Aorta (tissue), 5 donors: Measurements from ENCODE around the gene SIK2. TPM values are rescaled to one million over a fixed set of nuclear protein-coding genes. Genes with fewer than 3 reads are reported as not detected.

ENCODE experiments used
- ATAC-seq: fragments of 200-7000 bp; cut with Tn5 transposase; one replicate; pipeline ENCODE4 v1.9.1; 2022; ENCODE audit warnings: moderate library complexity; ENCODE audit not compliant: low FRiP score
- DNase-seq, 2 donors: peaks; one replicate each; pipeline ENCODE4 v3.0.0-alpha.2; 2020
- H3K27ac ChIP-seq, 2 donors: one replicate each; pipeline ENCODE4 v1.5.1; 2013; ENCODE audit warnings: low read length in 2 of 2, mild to moderate bottlenecking in 2 of 2, moderate library complexity in 2 of 2, control low read depth in 1 of 2, inconsistent platforms in 1 of 2, low read depth in 1 of 2
- H3K27me3 ChIP-seq, 2 donors: one replicate each; pipeline ENCODE4 v1.6.1; 2013; ENCODE audit warnings: control low read depth in 1 of 2, low read length in 1 of 2, mild to moderate bottlenecking in 1 of 2, moderate library complexity in 1 of 2; ENCODE audit not compliant: insufficient read depth in 2 of 2, control insufficient read depth in 1 of 2
- H3K36me3 ChIP-seq, 2 donors: one replicate each; pipeline ENCODE4 v1.6.1; 2013; ENCODE audit warnings: control low read depth in 1 of 2, low read length in 1 of 2, mild to moderate bottlenecking in 1 of 2; ENCODE audit not compliant: insufficient read depth in 2 of 2, control insufficient read depth in 1 of 2
- H3K4me1 ChIP-seq, 2 donors: one replicate each; pipeline ENCODE4 v1.6.1; 2013; ENCODE audit warnings: low read length in 2 of 2, control low read depth in 1 of 2, mild to moderate bottlenecking in 1 of 2, moderate library complexity in 1 of 2; ENCODE audit not compliant: insufficient read depth in 2 of 2, control insufficient read depth in 1 of 2
- H3K4me3 ChIP-seq, 2 donors: one replicate each; pipeline ENCODE4 v1.5.1; 2013; ENCODE audit warnings: low read length in 2 of 2, control low read depth in 1 of 2, mild to moderate bottlenecking in 1 of 2
- H3K9me3 ChIP-seq: one replicate; pipeline ENCODE4 v1.6.1; 2013; ENCODE audit warnings: mild to moderate bottlenecking, low read length; ENCODE audit not compliant: control insufficient read depth
- WGBS, 2 donors: extraction: QIAGEN DNeasy Blood & Tissue Kit; methylation state at CpG; one replicate each; pipeline ENCODE4 v1.1.7; 2013; 5-methylcytosine and 5-hydroxymethylcytosine counted together
- intact Hi-C, 2 donors: fragments of 100-400 bp; cut with DNase I; formaldehyde crosslinking; loops; one replicate each; pipeline versions ENCODE4 v1.14.2 to v1.15.0; 2022
- polyA plus RNA-seq, 2 donors: library from polyadenylated mRNA; stranded (reverse); fragments of 200-250 nt; gene quantifications; one replicate each; pipeline ENCODE4 v1.2.3, GENCODE V29; 2013
- total RNA-seq, 2 donors: library from RNA; stranded (reverse); fragmentation: NEBNext Ultra II Directional; extraction: Animal tissue kit (Norgen Biotek cat#: 25700); gene quantifications; one replicate each; pipeline ENCODE4 v1.2.1, GENCODE V29; 2021
- donor health status: healthy with polysubstance abuse.
- donor health status: Bipolar disorder and iron deficiency.
- donor health status: DM: no; HTN: no; CAD: no.
- donor health status: DM: no; HTN: no; CAD: no.
- donor health status: DM: yes; HTN: yes; CAD: no.

The SIK2 gene
- total and polyA plus RNA-seq, 4 donors, result 3.5 to 21.9 (median 10.8) TPM

GRCh38 chr11:111589886-111590499 lies 12.3 kb upstream of the SIK2 start:
- 53 to 55% methylated on average over 5 of the region's 5 CpGs for WGBS, 2 donors
- Histone ChIP-seq H3K27ac (no peak overlapping the region), H3K4me1 (no peaks in the 10 kb centered on the region), H3K4me3 (no peak overlapping the region), H3K9me3 (no peaks in the 10 kb centered on the region), H3K27me3 (no peaks in the 10 kb centered on the region), H3K36me3 (no peaks in the 10 kb centered on the region)
- no peak for DNase-seq
- intact Hi-C loops, result loop anchor here in 1 of 2 donors (5.0 kb wide), 1 partner anchor 252 kb away; no protein-coding TSS in a partner anchor
- peak; percentile 7 for ATAC-seq

GRCh38 chr11:111591187-111591960 lies 10.9 kb upstream of the SIK2 start:
- no peaks in the 10 kb centered on the region for H3K36me3 ChIP-seq
- no peak for DNase-seq
- no peak overlapping the region for H3K4me3 ChIP-seq
- H3K4me1 ChIP-seq, result no peaks in the 10 kb centered on the region
- ATAC-seq, result no peak
- WGBS, 2 donors, result 75 to 82% methylated on average over 4 of the region's 4 CpGs
- H3K27ac ChIP-seq, result no peak overlapping the region
- intact Hi-C loops, result no loop called here
- no peaks in the 10 kb centered on the region for H3K9me3 ChIP-seq
- H3K27me3 ChIP-seq, result no peaks in the 10 kb centered on the region

DNA sequence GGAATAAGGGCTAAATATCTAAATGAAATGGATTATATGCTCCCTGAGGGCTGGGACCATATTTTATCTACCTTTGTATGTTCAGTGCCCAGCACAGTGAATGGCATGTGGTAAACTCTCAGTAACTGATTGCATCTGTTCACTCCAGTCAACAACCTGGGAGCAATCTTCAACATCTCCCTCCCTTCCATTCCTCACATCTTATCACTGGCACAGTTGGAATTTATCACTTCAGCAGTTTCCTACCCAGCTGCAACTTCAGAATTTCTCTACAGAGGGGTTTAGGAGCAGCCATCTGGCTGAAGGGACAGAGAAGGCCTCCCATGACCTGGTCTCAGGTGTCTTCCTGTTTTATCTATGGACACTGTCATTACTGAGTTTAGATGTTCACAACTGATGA lies 9.8 kb upstream of the SIK2 start:
- intact Hi-C loops, result no loop called here
- H3K4me1 ChIP-seq, result no peaks in the 10 kb centered on the region
- no peaks in the 10 kb centered on the region for H3K36me3 ChIP-seq
- no peak overlapping the region for H3K4me3 ChIP-seq
- DNase-seq, result no peak
- no peak for ATAC-seq
- H3K27me3 ChIP-seq, result no peaks in the 10 kb centered on the region
- no peaks in the 10 kb centered on the region for H3K9me3 ChIP-seq
- H3K27ac ChIP-seq, result no peak overlapping the region

DNA sequence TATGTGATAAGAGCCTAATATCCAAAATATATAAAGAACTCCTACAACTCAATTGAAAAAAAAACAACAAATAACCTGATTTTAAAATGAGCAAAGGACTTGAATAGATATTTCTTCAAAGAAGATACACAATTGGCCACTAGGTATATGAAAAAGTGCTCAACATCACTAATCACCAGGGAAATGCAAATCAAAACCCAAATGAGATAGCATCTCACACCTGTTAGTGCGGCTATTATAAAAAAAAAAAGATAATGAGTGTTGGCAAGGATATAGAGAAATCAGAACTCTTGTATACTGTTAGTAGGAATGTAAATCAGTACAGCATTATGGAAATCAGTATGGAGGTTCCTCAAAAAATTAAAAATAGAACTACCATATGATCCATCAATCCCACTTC lies 5.9 kb upstream of the SIK2 start:
- WGBS, 2 donors, result 99 to 100% methylated on average over 1 of the region's 1 CpG

GRCh38 chr11:111598148-111598547 lies 4.1 kb upstream of the SIK2 start:
- Histone ChIP-seq H3K27ac (no peak overlapping the region), H3K4me3 (no peak overlapping the region)
- intact Hi-C loops, result no loop called here

More for the DNA sequence above, 5.9 kb upstream of the SIK2 start:
- Histone ChIP-seq H3K36me3 (no peaks in the 10 kb centered on the region), H3K4me1 (no peaks in the 10 kb centered on the region), H3K27me3 (no peaks in the 10 kb centered on the region), H3K4me3 (no peak overlapping the region), H3K27ac (no peak overlapping the region), H3K9me3 (no peaks in the 10 kb centered on the region)
- DNase-seq, result no peak
- ATAC-seq, result no peak
- intact Hi-C loops, result no loop called here

GRCh38 chr11:111598559-111598958 lies 3.7 kb upstream of the SIK2 start:
- no peaks in the 10 kb centered on the region for H3K36me3 ChIP-seq
- no peak overlapping the region for H3K4me3 ChIP-seq
- no peaks in the 10 kb centered on the region for H3K27me3 ChIP-seq
- intact Hi-C loops, result no loop called here
- H3K27ac ChIP-seq, result no peak overlapping the region
- no peaks in the 10 kb centered on the region for H3K4me1 ChIP-seq
- WGBS, 2 donors, result 52 to 54% methylated on average over 2 of the region's 2 CpGs
- ATAC-seq (no peak), DNase-seq (no peak)
- H3K9me3 ChIP-seq, result no peaks in the 10 kb centered on the region

More at GRCh38 chr11:111598148-111598547, 4.1 kb upstream of the SIK2 start:
- no peaks in the 10 kb centered on the region for H3K27me3 ChIP-seq
- no peak for DNase-seq
- no peaks in the 10 kb centered on the region for H3K9me3 ChIP-seq
- 33 to 37% methylated on average over 1 of the region's 1 CpG for WGBS, 2 donors
- no peaks in the 10 kb centered on the region for H3K4me1 ChIP-seq
- H3K36me3 ChIP-seq, result no peaks in the 10 kb centered on the region
- ATAC-seq, result no peak

GRCh38 chr11:111601636-111601978 lies 642 bp upstream of the SIK2 start:
- Histone ChIP-seq H3K27ac (no peak overlapping the region), H3K4me1 (no peaks in the 10 kb centered on the region), H3K36me3 (no peaks in the 10 kb centered on the region), H3K9me3 (no peaks in the 10 kb centered on the region), H3K27me3 (no peaks in the 10 kb centered on the region), H3K4me3 (no peak overlapping the region)
- WGBS, 2 donors, result 4% methylated on average over 9 of the region's 9 CpGs
- ATAC-seq (no peak), DNase-seq (no peak)
- intact Hi-C loops, result loop anchor here (5.0 kb wide), 1 partner anchor 241 kb away; no protein-coding TSS in a partner anchor

DNA sequence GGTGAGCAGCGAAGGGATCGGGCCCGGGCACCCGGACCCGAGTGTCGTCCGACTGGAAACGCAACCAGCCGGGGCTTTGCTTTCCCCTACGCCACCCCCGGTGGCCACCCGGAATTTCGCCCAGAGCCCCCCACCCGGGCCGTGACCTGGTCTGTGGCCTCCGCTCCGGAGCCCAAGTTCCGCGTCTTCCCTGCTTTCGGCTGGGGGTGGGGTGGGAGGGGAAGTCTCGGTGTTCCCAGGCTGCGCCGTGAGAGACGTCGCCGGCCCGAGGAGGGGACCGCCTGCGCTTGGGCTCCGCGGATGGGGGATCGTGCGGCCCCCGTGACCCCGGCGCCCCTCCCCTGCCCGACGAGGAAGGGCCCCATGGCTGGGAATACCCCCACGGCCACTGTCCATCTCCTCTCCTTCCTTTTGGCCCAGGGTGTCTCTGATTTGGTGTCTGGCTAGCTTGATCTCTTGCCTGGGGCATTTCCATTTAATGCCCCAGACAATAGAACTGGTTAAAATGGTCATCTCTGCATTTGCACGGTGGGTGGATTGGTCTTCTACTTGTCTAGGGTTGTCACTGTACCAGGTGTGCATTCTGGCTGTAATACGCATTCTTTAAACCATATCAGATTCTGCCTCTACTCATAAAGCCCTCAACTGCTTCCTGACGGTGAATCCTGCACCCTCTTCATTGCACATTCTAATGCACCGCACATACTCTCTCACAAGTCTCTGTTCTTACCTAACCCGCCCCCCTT lies 789 bp downstream of the SIK2 start:
- H3K4me1 ChIP-seq, result no peaks in the 10 kb centered on the region
- DNase-seq (peak; percentile 64 to 85), ATAC-seq (peak; percentile 61)
- peak overlapping the region; percentile 77 to 89 for H3K4me3 ChIP-seq
- no peaks in the 10 kb centered on the region for H3K9me3 ChIP-seq
- no peaks in the 10 kb centered on the region for H3K27me3 ChIP-seq
- H3K36me3 ChIP-seq, result no peaks in the 10 kb centered on the region
- 1% methylated on average over 34 to 44 of the region's 44 CpGs for WGBS, 2 donors
- intact Hi-C loops, result loop anchor here (1.0 to 5.0 kb wide), 3 partner anchors 173 to 239 kb away; no protein-coding TSS in a partner anchor
- H3K27ac ChIP-seq, result peak overlapping the region in 1 of 2 donors; percentile 56
